Measurements from ENCODE around the gene SCN3A.

Gene SCN3A

DNA sequence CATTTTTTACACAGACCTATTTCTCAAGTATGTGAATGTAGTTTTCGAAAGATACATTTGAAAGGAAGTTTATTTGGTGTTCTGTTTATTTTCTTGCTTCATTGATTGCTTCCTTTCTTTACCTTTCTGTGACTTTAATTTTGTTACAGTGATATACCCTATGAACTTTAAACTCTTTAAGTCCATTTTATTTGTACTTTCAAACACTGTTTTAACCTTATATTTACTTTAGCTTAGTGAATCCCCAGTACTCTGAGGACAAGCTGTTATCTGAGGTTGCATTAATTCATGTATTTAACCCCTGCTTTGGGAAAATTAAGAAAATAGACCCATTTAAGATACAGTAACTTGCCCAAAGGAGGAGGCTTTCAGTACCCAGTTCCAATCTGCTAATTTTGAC is 93.5 kb downstream of the SCN3A start:
- no peak for FAIRE-seq

DNA sequence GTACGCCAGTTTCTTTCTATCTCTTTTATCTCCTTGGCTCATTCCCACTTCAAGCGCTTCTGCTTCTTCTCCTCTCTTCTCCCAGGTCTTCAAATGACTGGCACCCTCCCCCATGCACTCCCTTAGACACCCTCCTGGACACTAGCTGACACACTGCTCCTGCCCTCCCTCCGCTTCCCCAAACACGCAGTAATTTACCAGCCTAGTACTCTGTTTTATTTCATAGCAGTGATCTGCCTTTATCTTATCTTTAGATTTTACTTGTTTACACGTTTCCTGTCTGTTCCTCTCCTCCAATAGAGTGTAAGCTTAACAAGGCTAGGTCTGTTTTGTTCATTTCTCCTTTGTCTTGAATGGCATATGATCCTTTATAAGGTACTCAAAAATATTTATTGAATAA is 93.9 kb downstream of the SCN3A start:
- FAIRE-seq: no peak

DNA sequence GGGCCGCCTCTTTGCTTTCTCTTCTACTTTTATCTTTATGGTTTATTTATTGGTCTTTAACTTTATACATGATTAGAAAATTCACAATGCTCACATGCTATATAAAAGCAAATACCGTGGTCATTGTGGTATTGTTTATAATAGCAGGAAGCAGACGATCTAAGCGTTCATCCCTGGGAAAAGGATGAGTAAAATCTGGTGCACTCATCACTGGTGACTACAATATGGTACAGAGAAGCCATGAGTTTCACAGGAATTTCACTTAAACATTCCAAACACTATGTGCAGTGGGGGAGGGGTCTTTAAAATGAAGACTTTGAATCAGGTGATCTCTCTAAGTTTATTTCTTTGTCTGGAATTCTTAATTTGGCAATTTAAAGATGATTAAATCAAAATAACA is 97.9 kb downstream of the SCN3A start:
- no peak for FAIRE-seq

DNA sequence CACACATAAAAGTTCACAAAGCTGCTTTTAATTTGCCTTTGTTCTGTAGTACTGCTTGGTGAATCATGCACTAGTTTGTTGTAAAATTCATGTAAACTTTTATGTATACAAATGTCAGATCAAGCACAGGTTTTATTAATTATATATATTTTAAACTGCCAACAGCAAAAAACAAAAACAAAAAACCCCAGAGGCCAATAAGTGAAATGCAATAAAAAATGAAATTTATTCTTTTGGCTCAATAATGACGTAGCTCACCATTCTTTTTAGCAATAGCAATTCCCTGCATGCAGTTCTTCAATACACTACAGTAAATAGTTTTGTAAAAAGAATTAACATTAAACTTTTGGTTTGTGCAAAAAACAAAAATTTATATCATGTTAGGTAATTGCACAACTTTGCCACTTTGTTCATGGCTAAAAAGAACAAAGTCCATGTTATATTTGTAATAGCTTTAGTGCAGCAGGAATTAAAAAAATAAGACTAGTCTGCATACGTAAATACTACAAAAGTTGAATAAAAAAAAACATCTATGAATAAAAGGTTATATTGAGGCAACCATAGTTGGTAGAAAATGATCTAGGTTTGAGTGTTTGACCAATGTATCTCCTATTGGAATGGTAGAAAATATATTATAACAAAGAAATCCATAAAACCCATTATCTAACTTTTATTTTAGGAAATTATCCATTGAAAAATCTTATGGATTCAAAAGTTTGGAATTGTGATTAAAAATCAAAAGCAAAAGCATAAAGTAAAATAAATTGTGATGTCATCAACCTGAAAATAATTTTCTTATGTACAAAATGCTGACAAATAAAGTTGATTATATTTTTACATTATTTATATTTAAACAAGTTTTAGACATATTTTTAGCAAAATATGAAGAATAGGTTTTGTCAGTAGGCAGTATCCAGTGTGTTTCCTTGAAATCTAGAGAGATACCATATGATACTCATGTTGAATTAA is 115.6 kb downstream of the SCN3A start:
- no peak for FAIRE-seq

GRCh38 chr2:165086337-165086736 is 117.5 kb downstream of the SCN3A start:
- FAIRE-seq: no peak

- no peak for FAIRE-seq
Measured at GRCh38 chr2:165083326-165083725, 120.5 kb downstream of the SCN3A start.

GRCh38 chr2:165082479-165082878 is 121.4 kb downstream of the SCN3A start:
- no peak for FAIRE-seq

DNA sequence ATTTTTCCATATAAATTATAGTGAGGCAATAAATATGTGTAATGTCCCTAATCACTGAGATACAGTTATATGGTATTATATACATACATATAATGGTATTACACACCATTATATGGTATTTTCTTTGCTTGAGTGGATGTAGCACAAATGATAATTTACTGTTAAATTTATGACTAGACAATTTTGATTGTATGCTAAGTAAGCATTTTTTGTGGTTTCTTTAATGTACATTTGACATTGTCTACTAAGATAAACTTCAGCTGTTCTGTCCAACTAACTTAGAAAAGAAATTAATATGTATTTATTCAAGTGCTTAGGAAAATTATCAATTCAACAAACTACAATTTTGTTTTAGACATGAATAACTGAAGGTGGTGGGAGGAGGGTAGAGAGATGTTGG is 122.6 kb downstream of the SCN3A start:
- no peak for FAIRE-seq

DNA sequence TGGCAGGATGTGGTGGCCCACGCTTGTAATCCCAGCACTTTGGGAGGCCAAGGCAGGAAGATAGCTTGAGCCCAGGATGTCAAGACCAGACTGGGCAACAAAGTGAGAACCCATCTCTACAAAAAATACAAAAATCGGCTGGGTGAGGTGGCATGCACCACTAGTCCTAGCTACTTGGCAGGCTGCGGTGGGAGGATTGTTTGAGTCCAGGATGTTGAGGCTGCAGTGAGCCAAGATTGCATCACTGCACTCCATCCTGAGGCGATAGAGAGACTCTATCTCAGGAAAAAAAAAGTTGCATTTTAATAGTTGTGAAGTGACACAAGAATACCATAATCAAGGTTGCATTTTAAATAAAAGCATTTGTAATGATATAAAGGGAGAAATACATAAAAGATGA is 124.4 kb downstream of the SCN3A start:
- FAIRE-seq: no peak

- no peak for FAIRE-seq
Measured at GRCh38 chr2:165078913-165079312, 124.9 kb downstream of the SCN3A start.

- no peak for FAIRE-seq
Measured at GRCh38 chr2:165074884-165075283, 129.0 kb downstream of the SCN3A start.

DNA sequence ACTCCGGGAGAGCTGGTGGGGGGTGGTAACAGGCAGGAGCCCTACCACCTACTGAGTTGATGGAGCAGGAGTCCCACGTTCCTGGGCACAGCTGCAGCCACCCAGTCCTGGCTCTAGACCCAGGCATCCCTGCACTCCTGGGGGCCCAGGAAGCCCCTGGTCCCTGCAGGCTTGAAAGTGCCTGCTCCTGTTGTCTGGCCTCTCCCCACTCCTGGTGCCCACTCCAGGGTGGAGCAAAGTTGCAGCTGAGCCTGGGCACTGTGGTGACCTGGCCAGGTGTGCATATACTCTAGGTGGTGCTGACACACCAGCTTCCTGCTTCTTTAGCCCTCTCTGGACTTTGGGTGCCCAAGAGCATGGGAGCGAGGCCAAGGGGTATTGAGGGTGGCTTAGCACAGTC is 129.5 kb downstream of the SCN3A start:
- no peak for FAIRE-seq

GRCh38 chr2:165070076-165070475 is 133.8 kb downstream of the SCN3A start:
- FAIRE-seq: no peak

- no peak for FAIRE-seq
Measured at GRCh38 chr2:165069151-165069550, 134.7 kb downstream of the SCN3A start.

DNA sequence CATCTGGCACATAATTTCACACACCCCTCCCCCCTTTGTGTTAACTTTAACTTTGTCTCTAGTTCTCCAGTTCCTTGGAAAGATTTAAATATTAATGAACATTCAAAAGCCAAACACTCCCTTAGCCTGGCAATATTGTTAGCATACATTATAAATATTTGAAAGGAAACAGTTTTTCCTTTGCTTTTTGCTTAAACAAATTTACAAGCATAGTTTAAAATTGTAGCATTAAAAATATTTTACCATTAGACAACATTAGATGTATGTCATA is 135.4 kb downstream of the SCN3A start:
- FAIRE-seq: no peak

- FAIRE-seq: no peak
Measured at GRCh38 chr2:165067643-165068486, 136.0 kb downstream of the SCN3A start.

GRCh38 chr2:165064743-165065142 is 139.1 kb downstream of the SCN3A start:
- no peak for FAIRE-seq

- no peak for FAIRE-seq
Measured at GRCh38 chr2:165060411-165060810, 143.4 kb downstream of the SCN3A start.

DNA sequence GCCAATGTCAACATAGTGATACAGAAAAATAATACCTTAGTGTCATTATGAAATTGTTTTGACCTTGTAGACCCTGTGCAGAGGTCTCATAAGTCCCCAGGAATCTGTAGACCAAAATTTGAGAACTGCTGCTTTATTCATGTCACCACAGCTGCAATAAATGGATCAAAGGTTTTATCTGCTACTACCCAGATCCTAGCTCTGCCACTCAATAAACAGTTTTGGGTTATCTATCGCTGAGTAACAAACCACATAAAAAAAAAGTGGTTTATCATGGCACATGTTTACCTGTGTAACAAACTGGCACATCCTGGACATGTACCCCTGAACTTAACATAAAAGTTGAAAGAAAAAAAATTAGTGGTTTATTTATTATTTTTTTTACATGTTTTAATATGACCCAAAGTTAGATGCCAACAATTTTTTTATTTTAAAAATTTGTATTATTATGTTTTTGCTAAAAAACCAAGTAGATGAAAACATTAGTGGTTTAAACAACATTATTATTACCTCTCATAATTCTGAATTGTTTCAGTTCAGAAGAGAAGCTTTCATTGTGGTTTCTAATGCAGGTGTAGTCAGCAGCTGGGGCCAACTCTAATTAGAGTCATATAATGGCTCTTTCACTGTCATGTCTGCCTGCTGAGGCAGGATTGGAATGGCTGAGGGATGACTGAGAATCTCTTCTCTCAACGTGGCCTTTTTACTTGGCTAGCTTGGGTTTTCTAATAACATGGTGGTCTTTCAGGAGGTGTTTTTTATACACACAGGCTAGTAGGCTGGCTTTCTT is 145.2 kb downstream of the SCN3A start:
- FAIRE-seq: no peak

DNA sequence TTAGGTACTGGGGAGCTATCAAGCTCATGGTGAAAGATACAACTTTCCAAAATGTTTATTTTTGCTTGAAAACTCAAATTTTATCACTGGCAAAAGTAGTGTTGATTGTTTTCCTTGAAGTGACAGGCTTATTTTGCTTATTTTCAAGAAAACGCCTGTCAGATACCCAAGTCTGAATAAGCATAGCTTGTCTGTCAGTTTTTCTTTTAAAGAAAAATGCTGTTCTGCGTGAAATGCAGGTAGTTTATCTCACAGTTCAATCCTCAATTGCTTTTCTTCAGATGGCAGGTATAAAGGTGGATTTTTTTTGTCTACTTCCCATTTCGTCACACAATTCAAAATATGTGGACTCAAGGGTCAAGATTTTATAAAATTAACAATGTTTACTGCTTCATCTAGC is 145.9 kb downstream of the SCN3A start:
- no peak for FAIRE-seq

DNA sequence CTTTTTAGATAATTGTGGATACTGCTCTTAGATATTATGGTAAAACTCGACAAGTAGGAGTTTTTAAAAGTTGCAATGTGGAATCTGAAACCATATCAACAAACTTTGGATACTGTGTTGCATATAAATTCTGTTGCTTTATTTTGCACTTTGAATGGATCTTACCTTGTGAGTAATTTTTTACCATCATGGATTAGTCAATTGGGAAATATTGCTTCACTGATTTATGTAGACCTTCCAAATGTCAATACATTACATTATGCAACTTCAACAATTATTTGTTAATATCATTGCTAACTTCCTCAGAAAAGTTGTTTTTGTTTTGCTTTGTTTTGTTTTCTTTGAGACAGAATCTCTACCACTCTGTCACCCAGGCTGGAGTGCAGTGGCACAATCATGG is 146.5 kb downstream of the SCN3A start:
- no peak for FAIRE-seq

GRCh38 chr2:165056564-165056963 is 147.3 kb downstream of the SCN3A start:
- no peak for FAIRE-seq

- FAIRE-seq: no peak
Measured at GRCh38 chr2:165055082-165055851, 148.6 kb downstream of the SCN3A start.
